Trophoblast cell (in vitro differentiated cells and primary cell): Measurements from ENCODE around the gene QKI.

Source experiments
- DNase-seq, 2 donors: peaks; one replicate each; pipeline ENCODE4 v3.0.0-alpha.2; 2016
- H2AFZ ChIP-seq: 2 replicates; pipeline ENCODE4 v1.6.1; 2013; ENCODE audit warnings: low read length, moderate library complexity, mild to moderate bottlenecking; ENCODE audit not compliant: insufficient read depth, poor library complexity
- H2AK5ac ChIP-seq: 2 replicates; pipeline ENCODE4 v1.6.1; 2013; ENCODE audit warnings: mild to moderate bottlenecking, low read length
- H2BK120ac ChIP-seq: 2 replicates; pipeline ENCODE4 v1.6.1; 2013; ENCODE audit warnings: low read length, mild to moderate bottlenecking, moderate library complexity; ENCODE audit not compliant: insufficient read depth, poor library complexity
- H2BK12ac ChIP-seq: 2 replicates; pipeline ENCODE4 v1.6.1; 2013; ENCODE audit warnings: mild to moderate bottlenecking, low read length, moderate library complexity
- H2BK5ac ChIP-seq: 2 replicates; pipeline ENCODE4 v1.6.1; 2013; ENCODE audit warnings: low read length, low read depth, moderate library complexity, mild to moderate bottlenecking; ENCODE audit not compliant: poor library complexity
- H3K14ac ChIP-seq: 2 replicates; pipeline ENCODE4 v1.6.1; 2013; ENCODE audit warnings: mild to moderate bottlenecking, low read length
- H3K18ac ChIP-seq: 2 replicates; pipeline ENCODE4 v1.6.1; 2013; ENCODE audit warnings: mild to moderate bottlenecking, low read length
- H3K23ac ChIP-seq: 2 replicates; pipeline ENCODE4 v1.6.1; 2013; ENCODE audit warnings: low read length
- H3K27ac ChIP-seq: 2 replicates; pipeline ENCODE4 v1.5.1; 2013; ENCODE audit warnings: low read depth, mild to moderate bottlenecking, inconsistent platforms, low read length, moderate library complexity
- H3K27me3 ChIP-seq: 2 replicates; pipeline ENCODE4 v1.6.1; 2013; ENCODE audit warnings: inconsistent platforms, mild to moderate bottlenecking, low read length, moderate library complexity; ENCODE audit not compliant: insufficient read depth
- H3K36me3 ChIP-seq, 2 experiments: 1 replicate in 1 of 2; 2 replicates in 1 of 2; pipeline ENCODE4 v1.6.1; 2013; ENCODE audit warnings: low read length in 2 of 2, mild to moderate bottlenecking in 2 of 2, moderate library complexity in 1 of 2; ENCODE audit not compliant: insufficient read depth in 2 of 2, control insufficient read depth in 1 of 2
- H3K4ac ChIP-seq: 2 replicates; pipeline ENCODE4 v1.6.1; 2013; ENCODE audit warnings: low read depth, mild to moderate bottlenecking, low read length, moderate library complexity
- H3K4me1 ChIP-seq, 2 experiments: 1 replicate in 1 of 2; 2 replicates in 1 of 2; pipeline ENCODE4 v1.6.1; 2013; ENCODE audit warnings: low read length in 2 of 2, mild to moderate bottlenecking in 2 of 2, moderate library complexity in 1 of 2; ENCODE audit not compliant: insufficient read depth in 2 of 2, control insufficient read depth in 1 of 2
- H3K4me2 ChIP-seq: 2 replicates; pipeline ENCODE4 v1.6.1; 2013; ENCODE audit warnings: inconsistent platforms, mild to moderate bottlenecking, low read length, moderate library complexity
- H3K4me3 ChIP-seq: 2 replicates; pipeline ENCODE4 v1.5.1; 2013; ENCODE audit warnings: mild to moderate bottlenecking, low read depth, low read length, inconsistent platforms
- H3K79me1 ChIP-seq: one replicate; pipeline ENCODE4 v1.6.1; 2013; ENCODE audit warnings: low read length
- H3K79me2 ChIP-seq: 2 replicates; pipeline ENCODE4 v1.6.1; 2013; ENCODE audit warnings: low read length, mild to moderate bottlenecking; ENCODE audit not compliant: control insufficient read depth, insufficient read depth, poor library complexity
- H3K9ac ChIP-seq: 2 replicates; pipeline ENCODE4 v1.6.1; 2013; ENCODE audit warnings: mild to moderate bottlenecking, low read length
- H3K9me3 ChIP-seq: 2 replicates; pipeline ENCODE4 v1.6.1; 2013; ENCODE audit warnings: low read depth, mild to moderate bottlenecking, control low read depth, inconsistent platforms, low read length; ENCODE audit not compliant: insufficient read depth
- H4K12ac ChIP-seq: 2 replicates; pipeline ENCODE4 v1.6.1; 2013; ENCODE audit warnings: low read depth, mild to moderate bottlenecking, low read length, moderate library complexity
- H4K8ac ChIP-seq: 2 replicates; pipeline ENCODE4 v1.6.1; 2013; ENCODE audit warnings: low read depth, mild to moderate bottlenecking, low read length, moderate library complexity
- H4K91ac ChIP-seq: one replicate; pipeline ENCODE4 v1.6.1; 2013; ENCODE audit warnings: low read depth, mild to moderate bottlenecking, low read length, moderate library complexity
- WGBS: extraction: QIAGEN DNeasy Blood & Tissue Kit; methylation state at CpG from one replicate; pipeline ENCODE4 v1.1.7; 2013; ENCODE audit warnings: missing lambda C conversion rate; ENCODE audit not compliant: insufficient read length, insufficient coverage; ENCODE audit errors: extremely low coverage; 5-methylcytosine and 5-hydroxymethylcytosine counted together

The QKI gene

DNA sequence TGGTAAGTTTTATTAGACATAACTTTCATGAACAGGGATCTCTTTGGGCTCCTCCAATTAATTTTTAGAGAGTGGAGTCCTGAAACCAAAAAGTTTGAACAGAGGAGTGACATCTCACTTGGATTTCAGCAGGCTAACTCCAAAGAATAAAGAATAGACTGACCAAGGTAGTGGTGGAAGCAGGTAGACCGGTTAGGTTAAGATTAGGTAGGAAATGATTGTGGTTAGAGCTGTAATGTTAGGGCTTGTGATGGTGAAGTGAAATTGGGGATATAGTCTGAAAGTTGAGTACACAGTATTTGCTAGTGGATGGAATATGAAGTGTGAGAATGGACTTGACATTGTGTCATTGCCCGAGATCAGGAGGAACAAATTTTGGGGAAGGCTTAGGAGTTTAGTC is 27.8 kb downstream of the QKI start:
- Histone ChIP-seq H3K27ac (no peak overlapping the region), H4K8ac (no peak overlapping the region), H3K36me3 (peaks cover 0 to 1% of the 10 kb centered on the region in 2 experiments), H4K12ac (no peak overlapping the region), H2BK120ac (no peak overlapping the region), H3K4me1 (peaks cover 0 to 2% of the 10 kb centered on the region in 2 experiments), H3K23ac (no peak overlapping the region), H3K4me3 (no peak overlapping the region), H2BK5ac (no peak overlapping the region), H3K9ac (no peak overlapping the region), H3K14ac (no peak overlapping the region), H3K79me1 (no peaks in the 10 kb centered on the region), H2AK5ac (no peak overlapping the region), H3K4me2 (no peak overlapping the region), H2AFZ (no peak overlapping the region), H3K4ac (peak overlapping the region; percentile 86), H3K27me3 (no peaks in the 10 kb centered on the region), H3K79me2 (peaks cover 6% of the 10 kb centered on the region), H3K9me3 (no peaks in the 10 kb centered on the region), H3K18ac (no peak overlapping the region), H2BK12ac (no peak overlapping the region), H4K91ac (no peak overlapping the region)
- 100% methylated on average over 1 of the region's 2 CpGs for WGBS
- no peak for DNase-seq

- WGBS = no CpG with 5 or more reads among the region's 2 CpGs
- Histone ChIP-seq H3K36me3 (peaks cover 0 to 1% of the 10 kb centered on the region in 2 experiments), H3K79me1 (no peaks in the 10 kb centered on the region), H4K12ac (no peak overlapping the region), H3K4me1 (peaks cover 0 to 2% of the 10 kb centered on the region in 2 experiments), H2BK12ac (no peak overlapping the region), H2BK5ac (no peak overlapping the region), H2AFZ (no peak overlapping the region), H3K4me2 (no peak overlapping the region), H4K91ac (no peak overlapping the region), H3K9ac (no peak overlapping the region), H3K18ac (no peak overlapping the region), H3K27me3 (no peaks in the 10 kb centered on the region), H3K4ac (peak overlapping the region; percentile 98), H3K14ac (no peak overlapping the region), H3K79me2 (peaks cover 6% of the 10 kb centered on the region), H3K9me3 (no peaks in the 10 kb centered on the region), H3K4me3 (no peak overlapping the region), H3K27ac (no peak overlapping the region), H2AK5ac (no peak overlapping the region), H4K8ac (no peak overlapping the region), H3K23ac (no peak overlapping the region), H2BK120ac (no peak overlapping the region)
- peak in 1 of 2 donors; percentile 13 for DNase-seq
Measured at GRCh38 chr6:163444077-163444476, 29.6 kb downstream of the QKI start.

DNA sequence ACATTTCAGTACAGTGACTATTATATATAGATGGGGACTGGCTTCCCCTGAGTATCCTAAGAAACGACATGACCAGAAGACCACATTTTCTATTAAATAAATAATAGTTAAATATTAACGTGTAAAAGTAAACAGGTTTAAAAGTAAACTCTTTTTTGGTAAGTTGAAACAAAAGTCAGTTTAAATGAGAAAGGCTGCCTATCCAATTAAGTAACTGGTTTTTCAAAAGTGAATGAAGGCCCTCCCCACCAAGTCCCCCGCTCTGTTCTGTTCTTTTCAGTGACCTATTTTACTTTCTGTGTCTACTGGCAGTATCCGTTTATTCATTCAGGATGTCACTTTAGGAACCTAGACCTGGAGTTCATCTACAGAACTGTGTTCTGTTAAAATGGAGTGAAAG is 32.0 kb downstream of the QKI start:
- H3K18ac ChIP-seq = no peak overlapping the region
- H3K4ac ChIP-seq = peak overlapping the region; percentile 62
- H2AFZ ChIP-seq = no peak overlapping the region
- no peak overlapping the region for H4K91ac ChIP-seq
- H3K14ac ChIP-seq = no peak overlapping the region
- no peak for DNase-seq
- no CpG with 5 or more reads among the region's 4 CpGs for WGBS
- no peaks in the 10 kb centered on the region for H3K27me3 ChIP-seq
- H3K27ac ChIP-seq = no peak overlapping the region
- H3K79me2 ChIP-seq = peaks cover 7% of the 10 kb centered on the region
- H3K9ac ChIP-seq = no peak overlapping the region
- peaks cover 0 to 1% of the 10 kb centered on the region in 2 experiments for H3K36me3 ChIP-seq
- no peak overlapping the region for H2BK12ac ChIP-seq
- no peak overlapping the region for H3K23ac ChIP-seq
- no peaks in the 10 kb centered on the region for H3K79me1 ChIP-seq
- H3K9me3 ChIP-seq = no peaks in the 10 kb centered on the region
- H2BK5ac ChIP-seq = no peak overlapping the region
- H2AK5ac ChIP-seq = no peak overlapping the region
- H3K4me3 ChIP-seq = no peak overlapping the region
- H3K4me2 ChIP-seq = no peak overlapping the region
- no peak overlapping the region for H4K12ac ChIP-seq
- H4K8ac ChIP-seq = no peak overlapping the region
- H2BK120ac ChIP-seq = no peak overlapping the region
- peaks cover 0 to 2% of the 10 kb centered on the region in 2 experiments for H3K4me1 ChIP-seq

- Histone ChIP-seq H3K4ac (no peak overlapping the region), H2AK5ac (no peak overlapping the region)
- WGBS = no CpG with 5 or more reads among the region's 1 CpG
Measured at GRCh38 chr6:163449076-163449475, 34.6 kb downstream of the QKI start.

More at GRCh38 chr6:163449076-163449475, 34.6 kb downstream of the QKI start:
- Histone ChIP-seq H2BK5ac (no peak overlapping the region), H3K36me3 (peaks cover 0 to 1% of the 10 kb centered on the region in 2 experiments), H3K79me1 (no peaks in the 10 kb centered on the region), H3K79me2 (peaks cover 5% of the 10 kb centered on the region), H3K18ac (no peak overlapping the region), H3K27me3 (no peaks in the 10 kb centered on the region), H3K4me2 (no peak overlapping the region), H4K8ac (no peak overlapping the region), H3K9ac (no peak overlapping the region), H3K14ac (no peak overlapping the region), H3K4me3 (no peak overlapping the region), H3K27ac (no peak overlapping the region), H3K4me1 (no peaks in the 10 kb centered on the region), H3K9me3 (no peaks in the 10 kb centered on the region), H4K91ac (no peak overlapping the region), H3K23ac (no peak overlapping the region), H2AFZ (no peak overlapping the region), H2BK120ac (no peak overlapping the region), H4K12ac (no peak overlapping the region), H2BK12ac (no peak overlapping the region)
- no peak for DNase-seq
